ENCODE results near the gene LBHD1. TPM values are rescaled to one million over a fixed set of nuclear protein-coding genes. Genes with fewer than 3 reads are reported as not detected.

Gene LBHD1
- total and polyA plus RNA-seq, 2 of the 13 experiments (the other 11 are each of a cell fraction or from before 2014, with no cell fraction given): 3.2 to 3.7 TPM

- WGBS (ENCODE audit: low lambda C conversion rate): no CpG with 5 or more reads among the region's 15 CpGs
- Histone ChIP-seq H3K4me2 (ENCODE audit: low read depth, low read length) (peak overlapping the region; percentile 53), H3K27ac (ENCODE audit: extremely low read length, insufficient read depth, low read length) (peak overlapping the region; percentile 64), H3K4me3 (replicated peaks in 1 of 3; ENCODE audit: insufficient read depth in 1 of 3, low read depth in 2 of 3, low read length in 3 of 3) (peak overlapping the region in 2 of 3 experiments; percentile 77 to 93; a peak in 4 of 6 replicates), H3K9ac (ENCODE audit: insufficient read depth, low read depth, low read length) (no peak overlapping the region), H4K20me1 (ENCODE audit: insufficient read depth, low read length) (no peaks in the 10 kb centered on the region), H3K9me3 (ENCODE audit: low read length) (no peaks in the 10 kb centered on the region), H2AFZ (ENCODE audit: low read length) (no peak overlapping the region), H3K4me1 (ENCODE audit: insufficient read depth, low read length) (peaks cover 48% of the 10 kb centered on the region), H3K27me3 (ENCODE audit: control insufficient read depth in 1 of 2, insufficient read depth in 2 of 2, low read length in 2 of 2) (no peaks in the 10 kb centered on the region; a peak in 1 of 5 replicates), H3K79me2 (ENCODE audit: insufficient read depth, low read length) (peaks cover 2% of the 10 kb centered on the region), H3K36me3 (replicated peaks in 1 of 2; ENCODE audit: control insufficient read depth in 1 of 2, insufficient read depth in 2 of 2, low read length in 2 of 2) (no peaks in the 10 kb centered on the region)
- no peak for DNase-seq (ENCODE audit: low spot score)
- no TSS peak for BruUV-seq (replicated peaks)
- ChIA-PET POLR2A (interaction anchor here (1.9 to 4.0 kb wide), 4 partner anchors 8 to 33 kb away, joined by 7 to 39 read pairs (median 33); partner anchors contain the start of genes B3GAT3, GANAB, MTA2 and TUT1), CTCF (ENCODE audit: low intra/inter-chr PET ratio, low total read pairs) (interaction anchor here (0.6 to 2.3 kb wide), 4 partner anchors 8 to 82 kb away, joined by 3 to 14 read pairs (median 5); partner anchors contain the start of genes B3GAT3 and TUT1)
- no peak for FAIRE-seq
- intact Hi-C loops (cut with micrococcal nuclease; ENCODE audit: unreplicated experiment): loop anchor here (5.0 kb wide), 1 partner anchor 39 kb away; the partner anchor contains the start of gene INTS5
- ATAC-seq: peak; percentile 10
- in situ Hi-C loops (cut with HindIII; ENCODE audit: extremely low pct_ligation_motif_present, low pct_unique_long_range_greater_than_20kb): no loop called here
- TF ChIP-seq HNRNPL (IDR thresholded peaks at IDR 0.05; ENCODE audit: low read depth, low read length): peak; percentile 97
- TF ChIP-seq ZBTB21 (CRISPR knock-in tag; IDR thresholded peaks at IDR 0.05): no peak
- TF ChIP-seq FOXJ3 (CRISPR knock-in tag; IDR thresholded peaks at IDR 0.05; ENCODE audit: borderline replicate concordance): no peak
- TF ChIP-seq MED8 (CRISPR knock-in tag; IDR thresholded peaks at IDR 0.05; ENCODE audit: insufficient replicate concordance): peak; percentile 15
- peak; percentile 31; the same call in 1 of the 2 replicates for TF ChIP-seq RXRA (CRISPR knock-in tag; IDR thresholded peaks at IDR 0.05)
- TF ChIP-seq, protein P1, sequence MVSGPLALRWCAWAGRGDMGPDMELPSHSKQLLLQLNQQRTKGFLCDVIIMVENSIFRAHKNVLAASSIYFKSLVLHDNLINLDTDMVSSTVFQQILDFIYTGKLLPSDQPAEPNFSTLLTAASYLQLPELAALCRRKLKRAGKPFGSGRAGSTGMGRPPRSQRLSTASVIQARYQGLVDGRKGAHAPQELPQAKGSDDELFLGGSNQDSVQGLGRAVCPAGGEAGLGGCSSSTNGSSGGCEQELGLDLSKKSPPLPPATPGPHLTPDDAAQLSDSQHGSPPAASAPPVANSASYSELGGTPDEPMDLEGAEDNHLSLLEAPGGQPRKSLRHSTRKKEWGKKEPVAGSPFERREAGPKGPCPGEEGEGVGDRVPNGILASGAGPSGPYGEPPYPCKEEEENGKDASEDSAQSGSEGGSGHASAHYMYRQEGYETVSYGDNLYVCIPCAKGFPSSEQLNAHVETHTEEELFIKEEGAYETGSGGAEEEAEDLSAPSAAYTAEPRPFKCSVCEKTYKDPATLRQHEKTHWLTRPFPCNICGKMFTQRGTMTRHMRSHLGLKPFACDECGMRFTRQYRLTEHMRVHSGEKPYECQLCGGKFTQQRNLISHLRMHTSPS (CRISPR knock-in tag; IDR thresholded peaks at IDR 0.05; ENCODE audit: low read depth): peak; percentile 81; the same call in 1 of the 2 replicates
- 0 out of 2 replicates have a peak, but pooled peaks have one; percentile 12 for TF ChIP-seq ZNF687 (CRISPR knock-in tag; IDR thresholded peaks at IDR 0.05)
- TF ChIP-seq ZBTB7A (CRISPR knock-in tag; IDR thresholded peaks at IDR 0.05): 0 out of 2 replicates have a peak, but pooled peaks have one; percentile 10
- peak; percentile 7; the same call in 1 of the 2 replicates for TF ChIP-seq DR1 (CRISPR knock-in tag; IDR thresholded peaks at IDR 0.05)
- TF ChIP-seq AGO2 (optimal IDR thresholded peaks at IDR 0.05; ENCODE audit: low read depth, low read length): peak; percentile 80
- peak; percentile 23; the same call in 1 of the 2 replicates for TF ChIP-seq MTA1 (CRISPR knock-in tag; IDR thresholded peaks at IDR 0.05; ENCODE audit: borderline replicate concordance)
- 0 out of 2 replicates have a peak, but pooled peaks have one; percentile 42 for TF ChIP-seq ZBTB38 (CRISPR knock-in tag; IDR thresholded peaks at IDR 0.05)
- no peak for TF ChIP-seq ZNF510 (CRISPR knock-in tag; IDR thresholded peaks at IDR 0.05; ENCODE audit: low read depth)
- TF ChIP-seq ZNF230 (CRISPR knock-in tag; IDR thresholded peaks at IDR 0.05): 0 out of 2 replicates have a peak, but pooled peaks have one; percentile 33
- 0 out of 2 replicates have a peak, but pooled peaks have one; percentile 46 for TF ChIP-seq ZNF616 (CRISPR knock-in tag; IDR thresholded peaks at IDR 0.05; ENCODE audit: low read depth)
Measured at GRCh38 chr11:62613291-62613778, 58.7 kb downstream of the LBHD1 start.

Data from HepG2 (cell line).